H1 (cell line): Measurements from ENCODE around the gene ERGIC3. TPM values are rescaled to one million over a fixed set of nuclear protein-coding genes. Genes with fewer than 3 reads are reported as not detected.

Experiments used
- CTCF ChIA-PET: fragments of 300-600 bp; sonication (Branson Sonifier 250); formaldehyde crosslinking; loops from one replicate; lab custom pipeline; 2021; ENCODE audit not compliant: partially characterized antibody; lab: Charles Lee
- POLR2A ChIA-PET: fragments of 300-600 bp; sonication (Branson Sonifier 250); formaldehyde crosslinking; loops from one replicate; lab custom pipeline; 2021; ENCODE audit warnings: inconsistent platforms; ENCODE audit not compliant: partially characterized antibody; lab: Charles Lee
- DNase-seq, 2 experiments: peaks; one replicate each; pipeline versions ENCODE4 v3.0.0 to v3.0.0-alpha.2; 2010 to 2022; ENCODE audit warnings: low spot score in 2 of 2, low read depth in 1 of 2, mixed read lengths in 1 of 2
- FAIRE-seq: peaks from 2 replicates; lab custom pipeline; 2011; peaks lifted over from hg19 to GRCh38; lab: Jason Lieb, UNC
- H2AFZ ChIP-seq: 2 replicates; pipeline ENCODE4 v1.8.1; 2012; ENCODE audit warnings: low read length, inconsistent platforms
- H2AK5ac ChIP-seq: 2 replicates; pipeline ENCODE4 v1.6.1; 2013; ENCODE audit warnings: low read depth, low read length
- H2BK120ac ChIP-seq: replicated peaks from 2 replicates; pipeline ENCODE3; 2013; ENCODE audit warnings: low read depth, low read length, inconsistent platforms
- H2BK12ac ChIP-seq: 2 replicates; pipeline ENCODE4 v1.6.1; 2013; ENCODE audit warnings: low read depth, low read length
- H2BK15ac ChIP-seq: 2 replicates; pipeline ENCODE4 v1.6.1; 2013; ENCODE audit warnings: low read length
- H2BK20ac ChIP-seq: 2 replicates; pipeline ENCODE4 v1.6.1; 2013; ENCODE audit warnings: low read length
- H2BK5ac ChIP-seq: 2 replicates; pipeline ENCODE4 v1.6.1; 2013; ENCODE audit warnings: low read depth, low read length
- H3K14ac ChIP-seq: 2 replicates; pipeline ENCODE4 v1.6.1; 2013; ENCODE audit warnings: inconsistent platforms; ENCODE audit not compliant: insufficient read length
- H3K18ac ChIP-seq: 2 replicates; pipeline ENCODE4 v1.6.1; 2013; ENCODE audit warnings: low read length; ENCODE audit errors: extremely low read depth
- H3K23ac ChIP-seq: 2 replicates; pipeline ENCODE4 v1.6.1; 2013; ENCODE audit warnings: inconsistent platforms; ENCODE audit not compliant: insufficient read length
- H3K23me2 ChIP-seq: 2 replicates; pipeline ENCODE4 v1.6.1; 2013; ENCODE audit warnings: low read depth, low read length
- H3K27ac ChIP-seq: 2 replicates; pipeline ENCODE4 v1.6.1; 2011; ENCODE audit warnings: low read depth, low read length, inconsistent platforms
- H3K27me3 ChIP-seq, 4 experiments: replicated peaks in 1 of 4; 1 replicate in 1 of 4; 2 replicates in 3 of 4; pipeline versions ENCODE4 v1.6.1 to v1.8.1; 2011 to 2013; ENCODE audit warnings: low read length in 3 of 4, mild to moderate bottlenecking in 3 of 4, inconsistent platforms in 2 of 4, mixed read lengths in 2 of 4, moderate library complexity in 1 of 4; ENCODE audit not compliant: control insufficient read depth in 3 of 4, insufficient read depth in 3 of 4; ENCODE audit errors: extremely low read depth in 1 of 4
- H3K36me3 ChIP-seq, 4 experiments: 2 replicates each; pipeline versions ENCODE4 v1.6.1 to v1.8.1; 2011 to 2013; ENCODE audit warnings: mild to moderate bottlenecking in 4 of 4, low read length in 3 of 4, moderate library complexity in 2 of 4, control low read depth in 1 of 4, inconsistent platforms in 1 of 4; ENCODE audit not compliant: insufficient read depth in 4 of 4, control insufficient read depth in 2 of 4
- H3K4ac ChIP-seq: replicated peaks from 2 replicates; pipeline ENCODE3; 2013; ENCODE audit warnings: low read length, low read depth, mixed read lengths, inconsistent platforms; ENCODE audit not compliant: insufficient read length
- H3K4me1 ChIP-seq, 4 experiments: replicated peaks in 1 of 4; 1 replicate in 1 of 4; 2 replicates in 3 of 4; pipeline versions ENCODE4 v1.6.1 to v1.8.1; 2011 to 2013; ENCODE audit warnings: low read length in 3 of 4, inconsistent platforms in 2 of 4, mixed read lengths in 1 of 4; ENCODE audit not compliant: insufficient read depth in 4 of 4, control insufficient read depth in 3 of 4
- H3K4me2 ChIP-seq, 2 experiments: 2 replicates each; pipeline versions ENCODE4 v1.6.1 to v1.8.1; 2011 to 2013; ENCODE audit warnings: low read depth in 2 of 2, low read length in 2 of 2, control low read depth in 1 of 2, inconsistent platforms in 1 of 2, mild to moderate bottlenecking in 1 of 2; ENCODE audit not compliant: insufficient read depth in 1 of 2
- H3K4me3 ChIP-seq, 4 experiments: fragments of 200-600, 300-600 bp in 1 of 4; sonication (generic), shearing (Covaris generic), sonication (Bioruptor Twin) in 1 of 4; 2 replicates each; pipeline versions ENCODE4 v1.5.1 to v1.8.1; 2011 to 2016; ENCODE audit warnings: low read length in 4 of 4, low read depth in 3 of 4, control low read depth in 2 of 4, inconsistent platforms in 2 of 4, mild to moderate bottlenecking in 2 of 4, mixed read lengths in 1 of 4, moderate library complexity in 1 of 4; ENCODE audit not compliant: insufficient read depth in 2 of 4; ENCODE audit errors: extremely low read depth in 1 of 4
- H3K56ac ChIP-seq: replicated peaks from 2 replicates; pipeline ENCODE3; 2013; ENCODE audit warnings: low read depth, mild to moderate bottlenecking, mixed read lengths, low read length, inconsistent platforms; ENCODE audit not compliant: insufficient read length
- H3K79me1 ChIP-seq: 2 replicates; pipeline ENCODE4 v1.6.1; 2013; ENCODE audit warnings: low read depth, low read length, control low read depth
- H3K79me2 ChIP-seq, 2 experiments: 2 replicates each; pipeline versions ENCODE4 v1.6.1 to v1.8.1; 2012 to 2013; ENCODE audit warnings: low read length in 2 of 2, mild to moderate bottlenecking in 2 of 2, inconsistent platforms in 1 of 2; ENCODE audit not compliant: insufficient read depth in 2 of 2, control insufficient read depth in 1 of 2
- H3K9ac ChIP-seq, 4 experiments: replicated peaks in 1 of 4; 1 replicate in 1 of 4; 2 replicates in 3 of 4; pipeline versions ENCODE4 v1.6.1 to v1.8.1; 2011 to 2013; ENCODE audit warnings: low read depth in 3 of 4, low read length in 3 of 4, control low read depth in 2 of 4, mild to moderate bottlenecking in 2 of 4, moderate library complexity in 2 of 4, inconsistent platforms in 1 of 4; ENCODE audit errors: extremely low read depth in 1 of 4
- H3K9me3 ChIP-seq, 2 experiments: 2 replicates each; pipeline versions ENCODE4 v1.6.1 to v1.8.1; 2012 to 2013; ENCODE audit warnings: mild to moderate bottlenecking in 2 of 2, moderate library complexity in 2 of 2, control low read depth in 1 of 2, inconsistent platforms in 1 of 2, low read depth in 1 of 2, low read length in 1 of 2, mixed read lengths in 1 of 2; ENCODE audit not compliant: insufficient read depth in 2 of 2
- H4K20me1 ChIP-seq, 2 experiments: replicated peaks in 1 of 2; 2 replicates each; pipeline versions ENCODE3 to v1.8.1; 2011 to 2013; ENCODE audit warnings: inconsistent platforms in 2 of 2, low read length in 2 of 2, mild to moderate bottlenecking in 1 of 2; ENCODE audit not compliant: insufficient read depth in 2 of 2, control insufficient read depth in 1 of 2
- H4K5ac ChIP-seq: 2 replicates; pipeline ENCODE4 v1.6.1; 2013; ENCODE audit warnings: low read length, low read depth, mixed read lengths, inconsistent platforms; ENCODE audit not compliant: insufficient read length
- H4K8ac ChIP-seq: 2 replicates; pipeline ENCODE4 v1.8.0; 2013; ENCODE audit warnings: mild to moderate bottlenecking, moderate library complexity, low read length, inconsistent platforms; ENCODE audit not compliant: insufficient read depth; ENCODE audit errors: extremely low read depth
- H4K91ac ChIP-seq: replicated peaks from 2 replicates; pipeline ENCODE3; 2013; ENCODE audit warnings: low read length, mixed read lengths, inconsistent platforms; ENCODE audit not compliant: insufficient read length
- ATF3 ChIP-seq: IDR thresholded peaks from 2 replicates; pipeline ENCODE4 v1.6.1; 2011; ENCODE audit warnings: low read depth, mild to moderate bottlenecking, low read length; ENCODE audit not compliant: insufficient read depth
- SUZ12 ChIP-seq: fragments of 200-600 bp; sonication (generic); IDR thresholded peaks from 2 replicates; pipeline ENCODE4 v1.6.1; 2012; ENCODE audit warnings: mild to moderate bottlenecking, inconsistent platforms, low read length, moderate library complexity, mixed read lengths
- WGBS, 2 experiments: shearing (Covaris generic) in 1 of 2; methylation state at CpG; one replicate each; pipeline versions ENCODE4 v1.1.6 to v1.1.7; 2013 to 2015; ENCODE audit warnings: low lambda C conversion rate in 2 of 2, mixed read lengths in 2 of 2, inconsistent platforms in 1 of 2, low coverage in 1 of 2, missing lambda C conversion rate in 1 of 2; ENCODE audit not compliant: insufficient replicate concordance in 2 of 2, insufficient coverage in 1 of 2, insufficient read length in 1 of 2; ENCODE audit errors: extremely low coverage in 1 of 2, missing lambda C conversion rate in 1 of 2; 5-methylcytosine and 5-hydroxymethylcytosine counted together
- polyA plus RNA-seq, 7 experiments: library from polyadenylated mRNA; depleted of rRNA in 3 of 7; stranded (reverse) in 5 of 7; unstranded in 2 of 7; fragments of >200 nt in 5 of 7; fragments of 200-250 nt in 2 of 7; gene quantifications; 1 replicate in 5 of 7; 2 replicates in 1 of 7; 4 replicates in 1 of 7; pipeline versions ENCODE4 v1.2.1 to v1.2.3, GENCODE V29; 2011 to 2013; ENCODE audit warnings: missing spikeins in 2 of 7, mixed read lengths in 2 of 7
- total RNA-seq: library from RNA; stranded (reverse); fragmentation: NEBNext Ultra II Directional; extraction: Animal tissue kit (Norgen Biotek cat#: 25700); gene quantifications from 2 replicates; pipeline ENCODE4 v1.2.1, GENCODE V29; 2021

The ERGIC3 gene
- total and polyA plus RNA-seq, 2 of the 8 experiments (the other 6 are each of a cell fraction or from before 2014, with no cell fraction given): 178 to 341 TPM

GRCh38 chr20:35515949-35516645 is 25.8 kb upstream of the ERGIC3 start:
- Histone ChIP-seq H3K27me3 (no peaks in the 10 kb centered on the region), H4K91ac (no peak overlapping the region), H3K36me3 (peaks cover 6 to 8% (median 7%) of the 10 kb centered on the region in 4 experiments; a peak in 5 of 8 replicates), H3K9ac (no peak overlapping the region), H2AK5ac (no peak overlapping the region), H2BK20ac (no peak overlapping the region), H3K4me1 (no peaks in the 10 kb centered on the region), H3K4ac (no peak overlapping the region), H3K23me2 (no peaks in the 10 kb centered on the region), H3K79me1 (no peaks in the 10 kb centered on the region), H2BK15ac (no peak overlapping the region), H3K56ac (no peak overlapping the region), H4K8ac (no peak overlapping the region), H4K5ac (no peak overlapping the region), H3K4me2 (no peak overlapping the region), H2AFZ (no peak overlapping the region), H2BK12ac (no peak overlapping the region), H2BK120ac (no peak overlapping the region), H3K27ac (no peak overlapping the region), H3K9me3 (no peaks in the 10 kb centered on the region), H3K18ac (no peak overlapping the region), H3K23ac (no peak overlapping the region), H3K14ac (no peak overlapping the region), H3K79me2 (no peaks in the 10 kb centered on the region), H4K20me1 (peaks cover 0 to 5% of the 10 kb centered on the region in 2 experiments), H3K4me3 (no peak overlapping the region), H2BK5ac (no peak overlapping the region)
- TF ChIP-seq ATF3: no peak
- TF ChIP-seq SUZ12: no peak
- POLR2A ChIA-PET: interaction anchor here (0.8 kb wide), 1 partner anchor 140 kb away, joined by 3 read pairs; no protein-coding TSS in a partner anchor
- FAIRE-seq: no peak
- CTCF ChIA-PET: interaction anchor here (0.5 to 2.6 kb wide), 6 partner anchors 13 to 438 kb away, joined by 3 to 10 read pairs (median 3); partner anchors contain the start of gene SCAND1
- no peak for DNase-seq
- 87% methylated on average over 3 of the region's 3 CpGs; no CpG with 5 or more reads in 1 of the 2 experiments for WGBS, 2 experiments
